ENCODE measurements around the gene CORO1A.
"Not testable (repeated sequence)": the region's sequence is repeated elsewhere in the genome, so short reads cannot be mapped to it uniquely, and the experiment has no call there.

Gene CORO1A

GRCh38 chr16:30169416-30169815 lies 14.0 kb upstream of the CORO1A start:
- H2BK12ac ChIP-seq (ENCODE audit: low read length), result not testable (repeated sequence)

GRCh38 chr16:30170145-30170544 lies 13.3 kb upstream of the CORO1A start:
- not testable (repeated sequence) for H3K4me2 ChIP-seq (ENCODE audit: insufficient read depth, low read length, poor library complexity, severe bottlenecking); H3K79me1 ChIP-seq (ENCODE audit: low read depth, low read length); H3K14ac ChIP-seq (ENCODE audit: low read length); H2BK5ac ChIP-seq (ENCODE audit: low read length); DNase-seq (ENCODE audit: low spot score); H2BK120ac ChIP-seq (ENCODE audit: low read depth, low read length); H2BK15ac ChIP-seq (ENCODE audit: low read length); H4K8ac ChIP-seq (ENCODE audit: low read depth, low read length); H3K27me3 ChIP-seq (ENCODE audit: control insufficient read depth in 3 of 3, insufficient read depth in 3 of 3, low read depth in 1 of 3, low read length in 3 of 3); H3K4me3 ChIP-seq (ENCODE audit: low read length in 2 of 2); H3K9me3 ChIP-seq (replicated peaks in 1 of 2; ENCODE audit: control insufficient read depth in 2 of 2, insufficient read depth in 1 of 2, low read depth in 1 of 2, low read length in 2 of 2); H2BK12ac ChIP-seq (ENCODE audit: low read length); H2AFZ ChIP-seq (ENCODE audit: low read length); H3K4ac ChIP-seq (ENCODE audit: low read length); H4K91ac ChIP-seq (ENCODE audit: low read depth, low read length, poor library complexity); H3K23ac ChIP-seq (ENCODE audit: low read depth, low read length, poor library complexity); H3K9ac ChIP-seq (ENCODE audit: low read depth, low read length, poor library complexity); H3K27ac ChIP-seq (replicated peaks; ENCODE audit: low read length); H3K36me3 ChIP-seq (replicated peaks in 1 of 2; ENCODE audit: control insufficient read depth in 2 of 2, insufficient read depth in 2 of 2, low read length in 2 of 2); H2AK5ac ChIP-seq (ENCODE audit: low read depth, low read length); H3K4me1 ChIP-seq (ENCODE audit: control insufficient read depth in 2 of 2, insufficient read depth in 1 of 2, low read depth in 1 of 2, low read length in 2 of 2); H3K18ac ChIP-seq (ENCODE audit: low read length)
- no CpG with 5 or more reads among the region's 31 CpGs for WGBS, 2 donors (ENCODE audit: extremely low coverage in 2 of 2, insufficient read length in 2 of 2, insufficient replicate concordance in 1 of 2)

More at GRCh38 chr16:30169416-30169815, 14.0 kb upstream of the CORO1A start:
- H2AFZ ChIP-seq (ENCODE audit: low read length); H3K4me3 ChIP-seq (ENCODE audit: low read length in 2 of 2); H3K9me3 ChIP-seq (replicated peaks in 1 of 2; ENCODE audit: control insufficient read depth in 2 of 2, insufficient read depth in 1 of 2, low read depth in 1 of 2, low read length in 2 of 2); H3K79me1 ChIP-seq (ENCODE audit: low read depth, low read length); H3K36me3 ChIP-seq (replicated peaks in 1 of 2; ENCODE audit: control insufficient read depth in 2 of 2, insufficient read depth in 2 of 2, low read length in 2 of 2); H2BK15ac ChIP-seq (ENCODE audit: low read length); H3K27me3 ChIP-seq (ENCODE audit: control insufficient read depth in 3 of 3, insufficient read depth in 3 of 3, low read depth in 1 of 3, low read length in 3 of 3); H3K9ac ChIP-seq (ENCODE audit: low read depth, low read length, poor library complexity); H3K23ac ChIP-seq (ENCODE audit: low read depth, low read length, poor library complexity); H2BK5ac ChIP-seq (ENCODE audit: low read length); H4K8ac ChIP-seq (ENCODE audit: low read depth, low read length); H4K91ac ChIP-seq (ENCODE audit: low read depth, low read length, poor library complexity); H3K4me2 ChIP-seq (ENCODE audit: insufficient read depth, low read length, poor library complexity, severe bottlenecking); DNase-seq (ENCODE audit: low spot score); H3K4ac ChIP-seq (ENCODE audit: low read length); H3K27ac ChIP-seq (replicated peaks; ENCODE audit: low read length); H3K4me1 ChIP-seq (ENCODE audit: control insufficient read depth in 2 of 2, insufficient read depth in 1 of 2, low read depth in 1 of 2, low read length in 2 of 2); H3K18ac ChIP-seq (ENCODE audit: low read length); H2BK120ac ChIP-seq (ENCODE audit: low read depth, low read length); H2AK5ac ChIP-seq (ENCODE audit: low read depth, low read length); H3K14ac ChIP-seq (ENCODE audit: low read length): not testable (repeated sequence)
- no CpG with 5 or more reads among the region's 38 CpGs for WGBS, 2 donors (ENCODE audit: extremely low coverage in 2 of 2, insufficient read length in 2 of 2, insufficient replicate concordance in 1 of 2)

- H2AK5ac ChIP-seq (ENCODE audit: low read depth, low read length), result no peak overlapping the region
- no peak for DNase-seq (ENCODE audit: low spot score)
- no peak overlapping the region for H3K4me3 ChIP-seq (ENCODE audit: low read length in 2 of 2)
- H3K79me1 ChIP-seq (ENCODE audit: low read depth, low read length), result no peaks in the 10 kb centered on the region
- H3K14ac ChIP-seq (ENCODE audit: low read length), result no peak overlapping the region
- no peak overlapping the region for H4K91ac ChIP-seq (ENCODE audit: low read depth, low read length, poor library complexity)
- H3K23ac ChIP-seq (ENCODE audit: low read depth, low read length, poor library complexity), result no peak overlapping the region
- no CpG with 5 or more reads among the region's 7 CpGs for WGBS, 2 donors (ENCODE audit: extremely low coverage in 2 of 2, insufficient read length in 2 of 2, insufficient replicate concordance in 1 of 2)
- H3K27me3 ChIP-seq (ENCODE audit: control insufficient read depth in 3 of 3, insufficient read depth in 3 of 3, low read depth in 1 of 3, low read length in 3 of 3), result no peaks in the 10 kb centered on the region
- peaks cover 0 to 1% of the 10 kb centered on the region in 2 donors for H3K4me1 ChIP-seq (ENCODE audit: control insufficient read depth in 2 of 2, insufficient read depth in 1 of 2, low read depth in 1 of 2, low read length in 2 of 2)
- H3K27ac ChIP-seq (replicated peaks; ENCODE audit: low read length), result no peak overlapping the region
- H2BK5ac ChIP-seq (ENCODE audit: low read length), result no peak overlapping the region
- H2BK15ac ChIP-seq (ENCODE audit: low read length), result no peak overlapping the region
- no peak overlapping the region for H2AFZ ChIP-seq (ENCODE audit: low read length)
- H2BK120ac ChIP-seq (ENCODE audit: low read depth, low read length), result no peak overlapping the region
- H4K8ac ChIP-seq (ENCODE audit: low read depth, low read length), result no peak overlapping the region
- no peaks in the 10 kb centered on the region for H3K36me3 ChIP-seq (replicated peaks in 1 of 2; ENCODE audit: control insufficient read depth in 2 of 2, insufficient read depth in 2 of 2, low read length in 2 of 2)
- H3K4ac ChIP-seq (ENCODE audit: low read length), result no peak overlapping the region
- no peak overlapping the region for H3K4me2 ChIP-seq (ENCODE audit: insufficient read depth, low read length, poor library complexity, severe bottlenecking)
- H2BK12ac ChIP-seq (ENCODE audit: low read length), result no peak overlapping the region
- H3K9ac ChIP-seq (ENCODE audit: low read depth, low read length, poor library complexity), result no peak overlapping the region
- no peak overlapping the region for H3K18ac ChIP-seq (ENCODE audit: low read length)
- no peaks in the 10 kb centered on the region for H3K9me3 ChIP-seq (replicated peaks in 1 of 2; ENCODE audit: control insufficient read depth in 2 of 2, insufficient read depth in 1 of 2, low read depth in 1 of 2, low read length in 2 of 2)
Measured at GRCh38 chr16:30173054-30173453, 10.3 kb upstream of the CORO1A start.

GRCh38 chr16:30176876-30177275 lies 6.5 kb upstream of the CORO1A start:
- H2BK12ac ChIP-seq (ENCODE audit: low read length); DNase-seq (ENCODE audit: low spot score); H3K4ac ChIP-seq (ENCODE audit: low read length); H3K18ac ChIP-seq (ENCODE audit: low read length); H3K23ac ChIP-seq (ENCODE audit: low read depth, low read length, poor library complexity); H2BK5ac ChIP-seq (ENCODE audit: low read length); H2BK15ac ChIP-seq (ENCODE audit: low read length); H3K36me3 ChIP-seq (replicated peaks in 1 of 2; ENCODE audit: control insufficient read depth in 2 of 2, insufficient read depth in 2 of 2, low read length in 2 of 2); H3K4me1 ChIP-seq (ENCODE audit: control insufficient read depth in 2 of 2, insufficient read depth in 1 of 2, low read depth in 1 of 2, low read length in 2 of 2); H2AK5ac ChIP-seq (ENCODE audit: low read depth, low read length); H3K9me3 ChIP-seq (replicated peaks in 1 of 2; ENCODE audit: control insufficient read depth in 2 of 2, insufficient read depth in 1 of 2, low read depth in 1 of 2, low read length in 2 of 2); H3K4me2 ChIP-seq (ENCODE audit: insufficient read depth, low read length, poor library complexity, severe bottlenecking); H3K27ac ChIP-seq (replicated peaks; ENCODE audit: low read length); H2BK120ac ChIP-seq (ENCODE audit: low read depth, low read length); H2AFZ ChIP-seq (ENCODE audit: low read length); H3K79me1 ChIP-seq (ENCODE audit: low read depth, low read length); H3K4me3 ChIP-seq (ENCODE audit: low read length in 2 of 2); H3K14ac ChIP-seq (ENCODE audit: low read length); H4K91ac ChIP-seq (ENCODE audit: low read depth, low read length, poor library complexity); H3K9ac ChIP-seq (ENCODE audit: low read depth, low read length, poor library complexity); H4K8ac ChIP-seq (ENCODE audit: low read depth, low read length): not testable (repeated sequence)
- no CpG with 5 or more reads among the region's 6 CpGs for WGBS, 2 donors (ENCODE audit: extremely low coverage in 2 of 2, insufficient read length in 2 of 2, insufficient replicate concordance in 1 of 2)
- peaks cover 0 to 16% (median 0%) of the 10 kb centered on the region in 3 experiments for H3K27me3 ChIP-seq (ENCODE audit: control insufficient read depth in 3 of 3, insufficient read depth in 3 of 3, low read depth in 1 of 3, low read length in 3 of 3)
